HEK293T (cell line): ENCODE data around the gene ESPN.

Source experiments
- BHLHE40 ChIP-seq: fragments of 450-650 bp; IDR thresholded peaks from 2 replicates; pipeline ENCODE4 v1.6.1; 2016; ENCODE audit warnings: mild to moderate bottlenecking, moderate library complexity, borderline replicate concordance
- FOXA1 ChIP-seq: fragments of 450-650 bp; IDR thresholded peaks from 2 replicates; pipeline ENCODE4 v1.6.1; 2016; ENCODE audit warnings: mild to moderate bottlenecking
- FOXM1 ChIP-seq: fragments of 450-650 bp; IDR thresholded peaks from 2 replicates; pipeline ENCODE4 v1.6.1; 2017; ENCODE audit warnings: mild to moderate bottlenecking, borderline replicate concordance
- TARDBP ChIP-seq: fragments of 450-650 bp; IDR thresholded peaks from 2 replicates; pipeline ENCODE4 v1.6.1; 2016

GRCh38 chr1:6392809-6393399 lies 31.7 kb upstream of the ESPN start:
- TF ChIP-seq FOXA1 = no peak
- TF ChIP-seq BHLHE40 = no peak
- no peak for TF ChIP-seq FOXM1
- TF ChIP-seq TARDBP = no peak
